ENCODE measurements around the gene SEMA3G.
A peak's percentile ranks its signal among the peaks of the same experiment; 100 is the strongest.

Gene SEMA3G

DNA sequence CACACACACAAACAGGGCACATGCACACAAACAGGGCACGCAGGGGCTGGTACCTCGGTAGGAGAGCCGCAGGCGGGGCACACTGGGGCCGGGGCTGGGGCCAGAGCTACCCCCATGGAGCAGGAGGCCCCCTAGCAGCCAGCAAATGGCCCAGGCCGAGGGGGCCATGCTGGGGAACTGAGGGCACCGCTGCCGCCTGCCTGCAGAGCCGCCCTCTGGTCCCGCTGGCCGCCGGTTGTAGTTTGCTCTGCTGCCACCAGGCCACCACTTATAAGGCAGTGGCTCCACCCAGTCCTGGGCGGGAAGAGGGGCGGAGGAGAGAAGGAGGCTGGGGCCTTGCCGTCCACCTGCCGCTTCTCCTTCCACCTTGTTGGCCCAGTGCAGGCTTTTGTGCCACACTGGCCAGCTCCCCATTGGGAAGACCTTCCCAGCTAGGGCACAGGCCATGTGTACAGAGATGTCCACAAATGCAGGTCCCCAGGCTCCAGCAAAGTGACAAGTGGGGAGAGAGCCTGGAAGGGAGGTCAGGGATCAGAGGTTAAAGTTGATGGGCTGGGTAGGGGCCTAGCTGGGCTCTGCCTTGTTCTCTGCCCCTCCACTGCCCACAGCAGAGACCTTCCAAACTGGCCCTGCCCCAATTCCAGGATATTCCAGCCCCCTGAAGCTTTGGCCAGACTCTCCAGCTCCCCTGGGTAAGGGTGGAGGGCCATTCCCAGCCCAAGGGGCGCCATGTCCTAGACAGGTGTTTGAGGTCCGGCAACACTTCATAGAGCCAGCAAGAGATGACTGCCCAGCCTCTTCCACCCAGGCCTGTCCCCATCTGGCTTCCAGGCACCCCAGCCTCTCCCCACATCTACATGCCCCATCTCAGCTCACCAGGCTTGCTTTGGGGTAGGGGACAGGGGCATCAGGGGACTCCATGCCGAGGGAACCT, at the start of gene SEMA3G:
SEMA3G (minus strand) TSS at position 244 of the 934 bp plus-strand sequence; CDS start at position 168, 76 bp downstream.
- DNase-seq = peak; percentile 76

GRCh38 chr3:52494445-52494844, 49.5 kb upstream of the SEMA3G start:
- no peak for DNase-seq

DNA sequence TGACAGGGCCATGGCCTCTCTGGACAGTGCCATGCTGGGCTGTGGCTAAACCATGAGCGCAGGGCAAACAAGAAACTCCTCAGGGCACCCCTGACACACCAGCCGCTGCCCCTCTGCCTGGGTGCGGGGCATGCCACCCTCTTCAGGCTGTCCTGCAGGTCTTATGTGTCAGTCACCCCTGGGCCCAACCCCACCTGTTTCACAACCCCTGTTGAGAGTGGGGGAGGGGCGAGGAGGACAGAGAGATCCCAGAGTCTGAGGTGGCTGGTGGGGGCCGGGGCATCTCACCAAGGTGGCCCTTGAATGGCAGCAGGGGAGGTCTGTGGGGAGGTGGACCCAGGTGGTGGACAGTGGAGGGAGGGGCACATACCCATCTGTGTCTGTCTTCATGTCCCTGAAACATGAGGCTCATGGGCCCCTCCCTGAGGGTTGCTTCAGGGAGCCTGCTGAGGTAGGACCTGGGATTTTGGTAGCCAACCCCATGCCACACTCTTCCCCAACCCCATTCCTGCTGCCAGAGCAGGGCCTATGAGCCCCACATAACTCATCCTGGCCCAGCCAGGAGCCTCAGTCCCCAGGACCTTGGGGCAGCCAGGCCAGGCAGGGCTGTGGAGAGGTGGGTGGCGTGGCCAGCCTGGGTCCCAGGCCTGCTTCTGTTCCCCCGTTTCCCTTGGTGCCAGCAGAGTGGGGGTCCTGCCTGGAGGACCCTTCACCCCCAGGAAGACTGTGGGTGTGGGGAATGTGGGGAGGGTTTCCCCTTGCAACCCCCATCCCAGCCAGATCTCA, 48.5 kb upstream of the SEMA3G start:
- DNase-seq = no peak

DNA sequence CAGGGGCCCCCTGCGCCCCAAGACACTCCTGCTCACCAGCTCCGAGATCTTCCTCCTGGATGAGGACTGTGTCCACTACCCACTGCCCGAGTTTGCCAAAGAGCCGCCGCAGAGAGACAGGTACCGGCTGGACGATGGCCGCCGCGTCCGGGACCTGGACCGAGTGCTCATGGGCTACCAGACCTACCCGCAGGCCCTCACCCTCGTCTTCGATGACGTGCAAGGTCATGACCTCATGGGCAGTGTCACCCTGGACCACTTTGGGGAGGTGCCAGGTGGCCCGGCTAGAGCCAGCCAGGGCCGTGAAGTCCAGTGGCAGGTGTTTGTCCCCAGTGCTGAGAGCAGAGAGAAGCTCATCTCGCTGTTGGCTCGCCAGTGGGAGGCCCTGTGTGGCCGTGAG, 47.2 kb upstream of the SEMA3G start:
- DNase-seq = no peak

DNA sequence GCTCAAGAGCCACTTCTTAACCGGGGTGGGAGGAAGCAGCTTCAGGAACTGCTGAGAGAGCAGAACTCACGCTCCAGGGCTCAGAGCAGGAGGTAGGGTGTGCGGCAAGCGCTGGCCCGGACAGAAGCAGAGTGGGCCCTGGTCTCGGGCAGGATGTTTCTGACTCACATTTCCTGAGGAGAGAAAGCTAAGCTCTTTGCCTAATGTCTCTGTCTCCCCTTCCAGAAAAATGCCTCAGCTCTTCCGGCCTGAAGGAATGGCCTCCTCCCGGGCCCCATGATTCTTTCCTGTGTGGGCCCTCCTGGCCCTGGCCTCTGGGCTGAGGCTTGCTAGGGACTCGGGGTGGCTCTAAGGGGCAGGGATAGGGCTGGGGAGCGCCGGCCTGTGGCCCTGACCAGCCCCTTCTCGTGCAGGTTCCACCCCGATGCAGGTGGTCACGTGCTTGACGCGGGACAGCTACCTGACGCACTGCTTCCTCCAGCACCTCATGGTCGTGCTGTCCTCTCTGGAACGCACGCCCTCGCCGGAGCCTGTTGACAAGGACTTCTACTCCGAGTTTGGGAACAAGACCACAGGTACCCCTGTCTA, 46.1 kb upstream of the SEMA3G start:
- no peak for DNase-seq

DNA sequence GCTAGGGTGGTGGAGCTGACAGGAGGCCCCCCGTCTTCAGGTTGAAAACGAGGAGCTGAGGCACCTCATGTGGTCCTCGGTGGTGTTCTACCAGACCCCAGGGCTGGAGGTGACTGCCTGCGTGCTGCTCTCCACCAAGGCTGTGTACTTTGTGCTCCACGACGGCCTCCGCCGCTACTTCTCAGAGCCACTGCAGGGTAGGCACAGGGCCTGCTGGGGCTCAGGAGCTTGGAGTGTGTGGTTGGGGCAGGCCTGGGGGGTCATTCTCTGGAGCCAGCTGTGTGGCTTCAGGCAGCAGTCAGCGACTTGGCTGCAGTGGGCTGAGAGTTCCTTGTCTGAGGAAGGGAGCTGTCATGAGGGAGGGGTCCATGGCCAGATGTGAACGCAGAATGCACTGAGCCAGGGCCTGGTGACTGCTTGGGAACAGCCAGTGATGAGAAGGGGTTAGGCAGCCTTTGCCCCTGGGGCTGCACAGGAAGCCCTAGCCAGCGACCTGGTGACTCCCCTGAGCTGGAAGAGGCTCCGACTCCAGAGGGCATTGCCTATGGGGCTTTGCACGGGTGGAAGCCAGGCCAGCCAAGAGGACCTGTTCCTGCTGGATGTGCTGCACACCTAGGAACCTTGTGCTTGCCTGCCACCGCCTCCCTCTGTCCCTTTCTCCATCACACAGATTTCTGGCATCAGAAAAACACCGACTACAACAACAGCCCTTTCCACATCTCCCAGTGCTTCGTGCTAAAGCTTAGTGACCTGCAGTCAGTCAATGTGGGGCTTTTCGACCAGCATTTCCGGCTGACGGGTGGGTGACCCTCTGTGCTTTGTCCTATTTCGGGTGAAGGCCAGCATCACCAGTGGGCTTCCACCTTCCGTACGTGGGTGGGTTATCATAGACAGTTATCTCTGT, 45.4 kb upstream of the SEMA3G start:
- no peak for DNase-seq

GRCh38 chr3:52489453-52489852, 44.5 kb upstream of the SEMA3G start:
- DNase-seq = no peak

DNA sequence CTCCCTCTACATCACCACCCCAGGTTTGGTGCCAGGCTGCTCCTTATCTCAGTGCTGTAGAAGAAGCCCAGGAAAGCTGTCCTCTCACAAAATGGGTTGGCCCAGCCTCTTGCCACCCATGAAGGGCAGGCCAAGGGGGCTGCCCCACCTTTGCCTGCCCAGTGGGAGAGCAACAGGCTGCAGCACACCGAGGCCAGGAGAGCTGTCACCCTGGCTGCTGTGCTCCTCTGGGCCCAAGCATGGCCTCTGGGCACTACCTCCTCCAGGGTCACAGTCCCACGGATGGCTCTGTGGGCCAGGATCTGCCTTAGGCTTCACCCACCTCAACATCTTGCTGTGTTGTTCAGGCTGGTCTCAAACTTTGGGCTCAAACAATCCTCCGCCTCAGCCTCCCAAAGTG, 43.8 kb upstream of the SEMA3G start:
- DNase-seq = no peak

DNA sequence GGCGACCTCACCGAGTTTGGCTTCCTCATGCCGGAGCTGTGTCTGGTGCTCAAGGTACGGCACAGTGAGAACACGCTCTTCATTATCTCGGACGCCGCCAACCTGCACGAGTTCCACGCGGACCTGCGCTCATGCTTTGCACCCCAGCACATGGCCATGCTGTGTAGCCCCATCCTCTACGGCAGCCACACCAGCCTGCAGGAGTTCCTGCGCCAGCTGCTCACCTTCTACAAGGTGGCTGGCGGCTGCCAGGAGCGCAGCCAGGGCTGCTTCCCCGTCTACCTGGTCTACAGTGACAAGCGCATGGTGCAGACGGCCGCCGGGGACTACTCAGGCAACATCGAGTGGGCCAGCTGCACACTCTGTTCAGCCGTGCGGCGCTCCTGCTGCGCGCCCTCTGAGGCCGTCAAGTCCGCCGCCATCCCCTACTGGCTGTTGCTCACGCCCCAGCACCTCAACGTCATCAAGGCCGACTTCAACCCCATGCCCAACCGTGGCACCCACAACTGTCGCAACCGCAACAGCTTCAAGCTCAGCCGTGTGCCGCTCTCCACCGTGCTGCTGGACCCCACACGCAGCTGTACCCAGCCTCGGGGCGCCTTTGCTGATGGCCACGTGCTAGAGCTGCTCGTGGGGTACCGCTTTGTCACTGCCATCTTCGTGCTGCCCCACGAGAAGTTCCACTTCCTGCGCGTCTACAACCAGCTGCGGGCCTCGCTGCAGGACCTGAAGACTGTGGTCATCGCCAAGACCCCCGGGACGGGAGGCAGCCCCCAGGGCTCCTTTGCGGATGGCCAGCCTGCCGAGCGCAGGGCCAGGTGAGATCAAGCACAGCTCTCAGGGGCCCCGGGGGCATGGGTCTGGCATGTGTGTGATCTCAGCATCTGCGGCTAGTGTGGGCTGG, 43.1 kb upstream of the SEMA3G start:
- DNase-seq = no peak

GRCh38 chr3:52487050-52487787, 42.3 kb upstream of the SEMA3G start:
- no peak for DNase-seq

GRCh38 chr3:52484680-52485461, 40.0 kb upstream of the SEMA3G start:
- no peak for DNase-seq

DNA sequence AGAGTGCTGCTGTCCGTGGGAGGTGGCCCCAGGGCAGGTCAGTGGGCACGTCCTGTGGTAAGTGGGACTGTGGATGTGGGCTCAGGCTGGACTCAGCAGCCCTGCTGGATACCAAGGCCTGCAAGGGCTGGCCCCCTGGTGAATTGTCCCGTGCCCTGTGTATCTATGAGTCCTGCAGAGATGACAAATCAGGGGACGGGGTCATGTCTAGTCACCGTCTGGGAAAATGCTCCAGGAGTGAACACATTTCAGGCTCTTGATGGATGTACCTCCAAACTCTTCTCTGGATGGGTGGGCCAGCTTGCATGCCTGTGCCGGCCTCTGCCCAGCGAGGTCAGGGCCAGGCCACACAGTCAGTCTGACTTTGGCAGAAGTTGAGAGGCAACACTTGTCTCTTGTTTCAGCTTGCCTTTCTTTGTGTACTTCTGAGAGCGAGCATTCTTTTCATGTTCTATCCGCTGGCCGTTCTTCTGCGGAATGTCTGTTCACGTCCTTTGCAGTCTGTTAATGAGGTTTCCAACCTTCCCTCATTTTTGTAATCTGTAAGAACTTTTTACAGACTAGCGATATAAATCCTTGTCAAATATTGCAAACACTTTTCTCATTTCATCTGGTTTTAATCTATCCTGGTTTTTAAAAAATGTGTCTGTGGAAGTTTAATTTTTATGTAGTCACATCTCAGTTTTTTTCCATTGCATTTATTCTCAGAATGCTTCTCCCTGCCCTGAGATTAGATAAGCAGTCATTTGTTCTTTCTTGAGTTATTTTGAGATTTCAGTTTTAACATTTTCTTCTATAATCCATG, 38.9 kb upstream of the SEMA3G start:
- no peak for DNase-seq

DNA sequence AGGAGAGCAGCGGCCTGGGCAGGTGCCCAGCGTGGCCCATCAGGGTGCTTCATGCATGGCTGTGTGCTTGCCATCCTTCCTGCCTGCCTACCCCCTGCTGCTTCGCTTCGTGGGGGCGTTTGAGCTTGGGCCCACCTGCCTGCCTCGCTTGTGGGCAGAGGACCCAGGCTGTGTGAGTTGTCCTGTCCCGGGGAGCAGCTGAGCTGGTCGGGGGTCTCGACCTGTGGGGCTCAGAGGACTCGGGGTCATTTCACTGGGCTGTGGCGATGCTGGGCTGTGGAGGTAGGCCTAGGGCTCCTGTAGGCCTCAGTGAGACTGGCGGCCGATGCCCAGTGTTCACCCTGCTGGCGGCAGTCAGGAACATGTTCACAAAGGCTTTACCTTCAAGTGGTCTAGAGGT, 38.2 kb upstream of the SEMA3G start:
- no peak for DNase-seq

DNA sequence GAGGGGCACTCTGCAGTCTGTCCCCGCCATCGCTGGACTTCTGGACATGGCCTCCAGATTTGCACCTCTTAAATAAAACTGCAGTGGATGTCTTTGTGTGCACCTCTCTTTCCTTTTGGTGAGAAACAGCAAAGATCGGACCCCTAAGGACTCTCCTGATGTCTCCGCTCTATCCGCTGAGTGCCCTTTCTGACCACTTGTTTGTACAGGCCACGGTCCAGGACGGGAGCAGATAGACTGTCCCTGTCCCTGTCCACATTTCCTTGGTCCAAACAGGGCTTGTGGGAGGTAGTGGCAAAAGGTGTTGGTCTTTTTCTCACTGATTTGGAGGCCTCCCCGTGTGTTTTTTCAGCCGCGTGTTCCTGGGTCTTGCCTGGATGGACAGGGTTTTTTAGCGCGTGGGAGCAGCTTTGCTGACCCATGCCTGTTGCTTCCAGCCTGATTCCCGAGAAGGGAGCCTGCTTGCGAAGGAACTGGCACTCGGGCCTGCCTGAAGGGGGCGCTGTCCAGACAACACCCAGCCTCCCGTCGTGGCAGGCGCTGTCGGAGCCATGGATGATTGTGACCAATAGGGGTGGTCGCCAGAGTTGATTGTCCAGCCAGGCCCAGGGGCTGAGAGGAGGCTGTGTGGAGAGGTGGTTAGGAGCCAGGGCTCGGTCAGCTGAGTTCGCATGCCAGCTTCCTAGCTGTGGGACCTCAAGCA, 37.1 kb upstream of the SEMA3G start:
- DNase-seq = no peak

- no peak for DNase-seq
Measured at GRCh38 chr3:52480768-52481715, 36.1 kb upstream of the SEMA3G start.

DNA sequence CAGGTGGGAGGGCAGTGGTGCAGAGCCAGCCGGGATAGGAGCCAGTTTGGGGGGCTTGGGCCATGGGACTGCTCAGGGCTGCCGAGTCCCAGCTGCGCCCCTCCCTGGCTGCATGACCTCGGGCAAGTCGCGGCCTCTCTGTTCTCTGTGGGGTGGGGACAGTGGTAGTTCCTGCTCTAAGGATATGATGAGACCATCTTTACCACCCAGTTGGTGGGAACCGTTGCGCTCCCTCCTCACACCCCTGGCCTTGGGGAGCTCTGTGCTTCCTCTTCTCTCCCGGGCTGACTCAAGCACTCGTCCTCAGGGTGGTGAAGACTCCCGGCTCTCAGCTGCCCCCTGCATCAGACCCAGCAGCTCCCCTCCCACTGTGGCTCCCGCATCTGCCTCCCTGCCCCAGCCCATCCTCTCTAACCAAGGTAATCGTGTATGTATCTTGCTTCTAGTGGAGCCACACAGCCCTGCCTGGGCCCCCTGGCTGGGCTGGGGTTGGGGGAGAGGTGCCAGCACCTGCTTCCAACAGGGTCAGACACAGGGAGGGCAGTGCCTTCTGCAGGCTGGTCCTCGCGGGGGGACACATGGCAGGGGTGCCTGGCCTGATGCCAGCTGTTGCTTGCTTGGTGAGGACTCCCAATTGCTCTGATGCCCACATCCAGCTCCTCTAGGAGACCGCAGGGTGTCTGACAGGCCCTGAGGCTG, 35.1 kb upstream of the SEMA3G start:
- no peak for DNase-seq

Data from stimulated activated CD4-positive, alpha-beta T cell treated with anti-CD3 and anti-CD28 coated beads, Interleukin-4, amount 100 ng/mL, for 1 hour (primary cell).